Activated naive CD4-positive, alpha-beta T cell treated with anti-CD3 and anti-CD28 coated beads, Interleukin-2, amount 50 U/mL, for 72 hours (primary cell): Measurements from ENCODE around the gene TROAP. TPM values are rescaled to one million over a fixed set of nuclear protein-coding genes. Genes with fewer than 3 reads are reported as not detected.
A peak's percentile ranks its signal among the peaks of the same experiment; 100 is the strongest.
"Not testable (repeated sequence)": the region's sequence is repeated elsewhere in the genome, so short reads cannot be mapped to it uniquely, and the experiment has no call there.

Experiments
- ATAC-seq, 2 donors: fragments of 150-1000 bp; cut with Tn5 transposase; 2 replicates each; pipeline ENCODE4 v1.10.0; 2021; ENCODE audit warnings: mild to moderate bottlenecking in 2 of 2, moderate library complexity in 2 of 2
- DNase-seq, 2 donors: peaks; one replicate each; pipeline ENCODE4 v3.0.0; 2021 to 2022; ENCODE audit warnings: low spot score in 2 of 2
- H3K27ac Mint-ChIP-seq, 2 donors: one replicate each; pipeline ENCODE4 v1.8.0; 2022; ENCODE audit warnings: mild to moderate bottlenecking in 2 of 2, mixed read lengths in 2 of 2
- H3K36me3 Mint-ChIP-seq, 2 donors: one replicate each; pipeline ENCODE4 v1.8.0; 2022; ENCODE audit warnings: mixed read lengths in 2 of 2
- H3K9me3 Mint-ChIP-seq, 2 donors: one replicate each; pipeline ENCODE4 v1.8.0; 2022; ENCODE audit warnings: mixed read lengths in 2 of 2
- total RNA-seq, 2 donors: library from RNA; stranded (reverse); gene quantifications; one replicate each; pipeline ENCODE4 v1.2.3, GENCODE V29; 2022

TROAP gene
- total RNA-seq, 2 donors from 2014 or later = 67.4 to 134 TPM

GRCh38 chr12:49317118-49317517 is 5.9 kb upstream of the TROAP start:
- H3K27ac Mint-ChIP-seq, H3K36me3 Mint-ChIP-seq, H3K9me3 Mint-ChIP-seq, ATAC-seq, DNase-seq: not testable (repeated sequence)

- peak overlapping the region in 1 of 2 donors; percentile 96 for H3K27ac Mint-ChIP-seq
- not testable (repeated sequence) for DNase-seq, H3K36me3 Mint-ChIP-seq, ATAC-seq, H3K9me3 Mint-ChIP-seq
Measured at GRCh38 chr12:49320411-49321103, 2.5 kb upstream of the TROAP start.

DNA sequence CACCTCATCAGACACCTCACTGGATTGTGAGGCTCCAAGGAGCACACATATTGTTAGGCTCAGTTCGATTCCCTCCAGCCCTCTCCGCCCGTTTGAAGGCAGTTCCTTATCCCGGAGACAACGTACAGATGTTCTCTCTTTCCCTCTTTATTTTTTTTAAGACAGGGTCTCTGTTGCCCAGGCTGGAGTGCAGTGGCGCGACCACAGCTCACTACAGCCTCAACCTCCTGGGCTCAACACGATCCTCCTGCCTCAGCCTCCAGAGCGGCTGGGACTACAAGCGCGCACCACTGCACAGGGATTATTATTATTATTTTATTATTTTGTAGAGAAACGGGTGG is 718 bp upstream of the TROAP start:
- peaks cover 10% of the 10 kb centered on the region in 2 donors for H3K36me3 Mint-ChIP-seq
- H3K9me3 Mint-ChIP-seq = no peaks in the 10 kb centered on the region
- H3K27ac Mint-ChIP-seq = peak overlapping the region; percentile 96
- ATAC-seq (peak in 1 of 2 donors; percentile 3), DNase-seq (no peak)

DNA sequence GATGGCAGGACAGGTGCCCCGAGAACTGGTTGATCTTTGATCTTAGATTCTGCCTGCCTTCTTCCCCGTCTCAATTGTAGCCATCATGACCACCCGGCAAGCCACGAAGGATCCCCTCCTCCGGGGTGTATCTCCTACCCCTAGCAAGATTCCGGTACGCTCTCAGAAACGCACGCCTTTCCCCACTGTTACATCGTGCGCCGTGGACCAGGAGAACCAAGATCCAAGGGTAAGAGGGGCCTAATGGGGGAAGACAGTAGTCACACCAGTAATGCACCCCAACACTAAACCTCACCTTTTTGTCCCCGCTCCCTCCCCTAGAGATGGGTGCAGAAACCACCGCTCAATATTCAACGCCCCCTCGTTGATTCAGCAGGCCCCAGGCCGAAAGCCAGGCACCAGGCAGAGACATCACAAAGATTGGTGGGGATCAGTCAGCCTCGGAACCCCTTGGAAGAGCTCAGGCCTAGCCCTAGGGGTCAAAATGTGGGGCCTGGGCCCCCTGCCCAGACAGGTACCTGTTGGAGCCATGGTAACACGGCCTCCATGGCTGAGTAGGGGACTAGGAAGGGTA is 556 bp downstream of the TROAP start:
- H3K36me3 Mint-ChIP-seq = peaks cover 10 to 15% of the 10 kb centered on the region in 2 donors
- no peaks in the 10 kb centered on the region for H3K9me3 Mint-ChIP-seq
- peak overlapping the region; percentile 96 for H3K27ac Mint-ChIP-seq
- DNase-seq = no peak
- ATAC-seq = no peak

- ATAC-seq (no peak), DNase-seq (peak in 1 of 2 donors; percentile 51)
- Mint-ChIP-seq H3K27ac (peak overlapping the region in 1 of 2 donors; percentile 79), H3K9me3 (no peaks in the 10 kb centered on the region), H3K36me3 (peaks cover 10 to 15% of the 10 kb centered on the region in 2 donors)
Measured at GRCh38 chr12:49325606-49326005, 2.6 kb downstream of the TROAP start.

DNA sequence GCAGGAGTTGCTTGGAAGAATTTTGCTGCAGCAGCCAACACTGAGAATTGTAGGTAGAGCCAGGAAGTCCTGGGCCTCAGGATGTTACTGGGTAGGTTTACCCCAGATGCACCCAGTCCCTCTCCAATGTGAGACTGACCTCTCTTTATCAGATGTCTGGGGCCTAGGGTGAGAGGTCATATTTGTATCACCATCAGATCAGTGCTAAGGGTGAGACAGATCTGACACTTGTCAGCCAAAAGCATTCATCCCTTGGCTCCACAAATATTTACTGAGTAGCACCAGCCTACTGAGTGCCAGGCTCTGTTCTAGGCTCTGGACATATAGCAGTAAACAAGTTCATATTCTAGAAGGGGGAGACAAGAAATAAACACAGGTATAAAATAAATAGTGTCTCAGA is 4.3 kb downstream of the TROAP start:
- H3K9me3 Mint-ChIP-seq = no peaks in the 10 kb centered on the region

GRCh38 chr12:49327887-49328286 is 4.8 kb downstream of the TROAP start:
- H3K9me3 Mint-ChIP-seq = no peaks in the 10 kb centered on the region
- DNase-seq (no peak), ATAC-seq (no peak)
- peaks cover 15 to 25% of the 10 kb centered on the region in 2 donors for H3K36me3 Mint-ChIP-seq
- H3K27ac Mint-ChIP-seq = no peak overlapping the region

More for the DNA sequence above, 4.3 kb downstream of the TROAP start:
- H3K27ac Mint-ChIP-seq = no peak overlapping the region
- peaks cover 15 to 25% of the 10 kb centered on the region in 2 donors for H3K36me3 Mint-ChIP-seq
- DNase-seq (no peak), ATAC-seq (no peak)

DNA sequence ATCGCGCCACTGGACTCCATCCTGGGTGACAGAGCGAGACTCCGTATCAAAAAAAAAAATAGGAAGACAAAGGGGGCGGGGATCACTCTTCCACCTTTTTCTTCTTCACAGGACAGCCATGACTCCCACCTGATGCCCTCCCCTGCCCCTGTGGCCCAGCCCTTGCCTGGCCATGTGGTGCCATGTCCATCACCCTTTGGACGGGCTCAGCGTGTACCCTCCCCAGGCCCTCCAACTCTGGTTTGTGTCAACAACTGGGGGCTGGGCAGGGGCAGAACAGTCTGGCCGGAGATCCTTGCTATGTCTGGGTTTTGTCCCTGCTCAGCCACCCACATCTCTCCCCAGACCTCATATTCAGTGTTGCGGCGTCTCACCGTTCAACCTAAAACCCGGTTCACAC is 5.8 kb downstream of the TROAP start:
- H3K36me3 Mint-ChIP-seq = peaks cover 6 to 25% of the 10 kb centered on the region in 2 donors
- H3K9me3 Mint-ChIP-seq = no peaks in the 10 kb centered on the region
- peak in 1 of 2 donors; percentile 43 for DNase-seq
- no peak for ATAC-seq
- H3K27ac Mint-ChIP-seq = no peak overlapping the region

GRCh38 chr12:49330032-49330619 is 7.1 kb downstream of the TROAP start:
- H3K9me3 Mint-ChIP-seq = no peaks in the 10 kb centered on the region
- no peak for DNase-seq
- peaks cover 6 to 26% of the 10 kb centered on the region in 2 donors for H3K36me3 Mint-ChIP-seq
- ATAC-seq = no peak
- H3K27ac Mint-ChIP-seq = no peak overlapping the region

DNA sequence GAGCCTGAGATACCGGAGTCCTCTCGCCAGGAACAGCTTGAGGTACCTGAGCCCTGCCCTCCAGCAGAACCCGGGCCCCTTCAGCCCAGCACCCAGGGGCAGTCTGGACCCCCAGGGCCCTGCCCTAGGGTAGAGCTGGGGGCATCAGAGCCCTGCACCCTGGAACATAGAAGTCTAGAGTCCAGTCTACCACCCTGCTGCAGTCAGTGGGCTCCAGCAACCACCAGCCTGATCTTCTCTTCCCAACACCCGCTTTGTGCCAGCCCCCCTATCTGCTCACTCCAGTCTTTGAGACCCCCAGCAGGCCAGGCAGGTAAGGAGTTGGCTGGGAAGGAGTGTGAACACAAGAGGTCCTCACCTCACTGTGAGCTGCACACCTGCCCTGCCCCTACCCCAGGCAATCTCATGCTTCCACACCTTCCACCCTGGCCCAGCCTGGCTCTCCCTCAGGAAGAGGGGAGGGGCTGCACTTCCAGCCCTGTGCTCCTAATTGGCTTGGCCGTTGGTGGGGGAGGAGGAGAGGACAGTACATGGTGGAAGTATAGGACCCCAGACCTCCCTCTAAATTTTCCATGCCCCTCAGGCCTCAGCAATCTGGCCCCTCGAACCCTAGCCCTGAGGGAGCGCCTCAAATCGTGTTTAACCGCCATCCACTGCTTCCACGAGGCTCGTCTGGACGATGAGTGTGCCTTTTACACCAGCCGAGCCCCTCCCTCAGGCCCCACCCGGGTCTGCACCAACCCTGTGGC is 7.8 kb downstream of the TROAP start:
- ATAC-seq (no peak), DNase-seq (peak in 1 of 2 donors; percentile 52)
- Mint-ChIP-seq H3K36me3 (peaks cover 11 to 26% of the 10 kb centered on the region in 2 donors), H3K27ac (no peak overlapping the region), H3K9me3 (no peaks in the 10 kb centered on the region)

DNA sequence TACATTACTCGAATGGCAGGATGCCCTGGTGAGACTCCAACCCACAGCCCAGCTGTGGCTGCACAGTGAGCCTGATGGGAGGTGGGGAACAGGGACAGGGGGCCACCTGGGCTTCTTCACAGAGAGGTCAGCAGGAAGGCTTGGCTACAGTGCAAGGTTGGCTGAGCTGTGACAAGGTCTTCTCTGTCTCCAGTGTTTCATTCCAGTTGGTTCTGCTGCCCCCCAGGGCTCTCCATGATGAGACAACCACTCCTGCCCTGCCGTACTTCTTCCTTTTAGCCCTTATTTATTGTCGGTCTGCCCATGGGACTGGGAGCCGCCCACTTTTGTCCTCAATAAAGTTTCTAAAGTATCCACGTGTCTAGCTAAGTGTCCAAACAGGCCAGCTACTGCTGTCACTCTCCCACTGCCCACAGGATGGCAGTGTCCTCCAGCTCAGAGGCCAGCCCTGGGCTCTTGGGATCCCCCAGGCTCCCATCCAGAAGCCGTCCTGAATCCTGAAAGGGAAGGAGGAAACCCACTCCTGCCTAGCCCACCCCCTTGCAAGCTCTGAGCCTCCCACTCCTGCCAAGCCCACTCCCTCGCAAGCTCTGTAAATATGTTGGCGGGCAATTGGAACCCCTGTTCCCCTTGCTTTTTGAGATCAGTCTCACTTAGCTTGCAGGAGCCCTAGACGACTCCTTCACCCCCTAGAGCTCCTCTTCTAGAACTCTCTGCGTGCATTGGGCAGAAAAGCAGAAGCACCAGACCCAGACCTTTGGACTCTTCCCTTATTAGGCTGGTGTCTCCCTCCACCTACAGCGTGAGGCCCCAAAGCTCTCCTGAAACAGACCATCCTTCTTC is 8.5 kb downstream of the TROAP start:
- no peaks in the 10 kb centered on the region for H3K9me3 Mint-ChIP-seq
- DNase-seq (no peak), ATAC-seq (peak in 1 of 2 donors; percentile 40)
- no peak overlapping the region for H3K27ac Mint-ChIP-seq
- peaks cover 11 to 22% of the 10 kb centered on the region in 2 donors for H3K36me3 Mint-ChIP-seq

- no peak overlapping the region for H3K27ac Mint-ChIP-seq
- no peaks in the 10 kb centered on the region for H3K9me3 Mint-ChIP-seq
- DNase-seq (no peak), ATAC-seq (no peak)
- H3K36me3 Mint-ChIP-seq = peaks cover 11 to 22% of the 10 kb centered on the region in 2 donors
Measured at GRCh38 chr12:49332441-49332861, 9.4 kb downstream of the TROAP start.

DNA sequence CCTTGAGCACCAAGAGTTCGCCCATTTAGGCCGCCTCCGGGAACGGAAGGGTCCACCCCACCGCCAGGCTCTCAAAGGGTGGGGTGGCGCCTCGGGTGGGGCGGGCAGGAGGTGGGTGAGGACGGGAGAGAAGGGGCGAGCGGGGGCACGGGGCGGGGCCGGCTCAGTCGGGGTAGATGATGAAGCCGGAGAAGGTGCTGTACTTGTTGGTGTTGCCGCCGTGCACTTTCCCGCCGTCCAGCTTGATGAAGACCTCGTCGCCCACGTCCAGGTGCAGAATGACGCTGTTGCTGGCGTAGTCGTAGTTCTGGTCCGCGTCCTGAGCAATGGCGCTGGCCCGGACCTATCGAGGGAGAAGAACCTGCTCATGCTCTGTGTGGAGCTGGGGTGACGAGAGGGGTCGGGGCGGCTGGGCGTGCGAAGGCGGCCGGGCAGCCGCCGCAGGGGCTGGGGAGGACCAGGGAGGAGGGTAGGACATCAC is 9.9 kb downstream of the TROAP start:
- no peak overlapping the region for H3K27ac Mint-ChIP-seq
- ATAC-seq (no peak), DNase-seq (no peak)
- H3K36me3 Mint-ChIP-seq = peaks cover 7 to 22% of the 10 kb centered on the region in 2 donors
- H3K9me3 Mint-ChIP-seq = no peaks in the 10 kb centered on the region

GRCh38 chr12:49333778-49334177 is 10.7 kb downstream of the TROAP start:
- not testable (repeated sequence) for ATAC-seq, H3K27ac Mint-ChIP-seq, DNase-seq, H3K9me3 Mint-ChIP-seq
- H3K36me3 Mint-ChIP-seq = peaks cover 5 to 22% of the 10 kb centered on the region in 2 donors

- Mint-ChIP-seq H3K9me3 (no peaks in the 10 kb centered on the region), H3K36me3 (peaks cover 5 to 22% of the 10 kb centered on the region in 2 donors)
Measured at GRCh38 chr12:49334226-49334625, 11.2 kb downstream of the TROAP start.

DNA sequence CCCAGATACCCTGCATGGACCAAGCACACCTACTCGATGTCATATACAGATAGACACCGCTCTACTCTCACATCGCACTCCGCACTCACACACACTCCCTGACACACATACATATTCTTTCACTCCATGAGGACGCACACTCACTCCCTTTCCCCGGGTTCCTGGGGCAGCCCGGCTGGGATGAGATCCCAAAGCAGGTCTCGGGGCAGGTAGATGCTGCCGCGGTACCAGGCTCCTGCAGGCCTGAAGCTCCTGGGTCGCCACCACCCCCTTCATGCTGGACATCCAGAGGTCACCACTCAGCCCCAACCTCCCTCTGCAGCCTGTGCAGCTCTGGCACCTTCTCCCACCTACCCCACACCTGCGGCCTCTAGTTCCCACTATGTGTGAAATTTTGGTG is 11.6 kb downstream of the TROAP start:
- ATAC-seq (no peak), DNase-seq (no peak)
- Mint-ChIP-seq H3K36me3 (peaks cover 5 to 22% of the 10 kb centered on the region in 2 donors), H3K9me3 (no peaks in the 10 kb centered on the region), H3K27ac (no peak overlapping the region)

More at GRCh38 chr12:49334226-49334625, 11.2 kb downstream of the TROAP start:
- ATAC-seq = no peak
- no peak for DNase-seq
- H3K27ac Mint-ChIP-seq = no peak overlapping the region
